HepG2 (cell line): Measurements from ENCODE around the gene DHRS1. TPM values are rescaled to one million over a fixed set of nuclear protein-coding genes. Genes with fewer than 3 reads are reported as not detected.

Experiments used
- ARID3A ChIP-seq: IDR thresholded peaks from 2 replicates; pipeline ENCODE4 v1.6.1; 2012; ENCODE audit warnings: low read depth, low read length, improper control_type of control experiment
- ATF4 ChIP-seq, 2 experiments: fragments of 450-650 bp in 1 of 2; sonication (generic) in 1 of 2; formaldehyde crosslinking; IDR thresholded peaks; 2 replicates each; pipeline versions ENCODE4 v1.5.0 to v1.8.0; 2020 to 2022; ENCODE audit warnings: mild to moderate bottlenecking in 1 of 2, missing genetic modification reagents in 1 of 2
- CENPBD1 ChIP-seq: sonication (generic); formaldehyde crosslinking; IDR thresholded peaks from 2 replicates; pipeline ENCODE4 v1.8.0; 2022; ENCODE audit warnings: missing genetic modification reagents, low read depth, mild to moderate bottlenecking, borderline replicate concordance
- GTF3A ChIP-seq: sonication (generic); formaldehyde crosslinking; conservative IDR thresholded peaks from 2 replicates; pipeline ENCODE4 v1.4.0; 2020; ENCODE audit warnings: mild to moderate bottlenecking, missing genetic modification reagents
- HNRNPK ChIP-seq: fragments of 200-400 bp; formaldehyde crosslinking; IDR thresholded peaks from 2 replicates; pipeline ENCODE4 v1.6.1; 2018; ENCODE audit warnings: low read length, low read depth, moderate library complexity, mild to moderate bottlenecking; ENCODE audit not compliant: poor library complexity, severe bottlenecking
- HNRNPLL ChIP-seq: fragments of 200-400 bp; formaldehyde crosslinking; IDR thresholded peaks from 2 replicates; pipeline ENCODE4 v1.6.1; 2017; ENCODE audit warnings: mild to moderate bottlenecking, low read depth, low read length; ENCODE audit not compliant: poor library complexity, severe bottlenecking
- IKZF4 ChIP-seq: sonication (generic); formaldehyde crosslinking; IDR thresholded peaks from 2 replicates; pipeline ENCODE4 v1.5.1; 2020; ENCODE audit warnings: borderline replicate concordance, mild to moderate bottlenecking, low read depth, missing genetic modification reagents; ENCODE audit errors: not compliant biosample characterization
- MIER3 ChIP-seq: IDR thresholded peaks from 2 replicates; pipeline ENCODE4 v1.6.1; 2016; ENCODE audit warnings: missing compliant biosample characterization, borderline replicate concordance
- NCOA2 ChIP-seq: sonication (generic); formaldehyde crosslinking; IDR thresholded peaks from 2 replicates; pipeline ENCODE4 v1.8.0; 2022; ENCODE audit warnings: inconsistent platforms
- REPIN1 ChIP-seq: sonication (generic); formaldehyde crosslinking; IDR thresholded peaks from 2 replicates; pipeline ENCODE4 v1.8.0; 2022; ENCODE audit warnings: missing genetic modification reagents, low read depth, mild to moderate bottlenecking, borderline replicate concordance
- TIGD3 ChIP-seq: sonication (generic); formaldehyde crosslinking; IDR thresholded peaks from 2 replicates; pipeline ENCODE4 v1.5.1; 2020; ENCODE audit warnings: mild to moderate bottlenecking, missing genetic modification reagents, borderline replicate concordance
- ZFYVE20 ChIP-seq: sonication (generic); formaldehyde crosslinking; IDR thresholded peaks from 2 replicates; pipeline ENCODE4 v1.8.0; 2023; ENCODE audit warnings: low read depth, mild to moderate bottlenecking, moderate library complexity, missing genetic modification reagents, borderline replicate concordance
- ZNF138 ChIP-seq: sonication (generic); formaldehyde crosslinking; IDR thresholded peaks from 2 replicates; pipeline ENCODE4 v1.5.0; 2020; ENCODE audit warnings: mild to moderate bottlenecking, low read depth, missing genetic modification reagents
- ZNF282 ChIP-seq: fragments of 450-650 bp; IDR thresholded peaks from 2 replicates; pipeline ENCODE4 v1.6.1; 2018; ENCODE audit not compliant: partially characterized antibody
- ZNF354B ChIP-seq: sonication (generic); formaldehyde crosslinking; IDR thresholded peaks from 2 replicates; pipeline ENCODE4 v1.8.0; 2022; ENCODE audit warnings: mild to moderate bottlenecking, missing genetic modification reagents
- ZNF550 ChIP-seq: sonication (generic); formaldehyde crosslinking; IDR thresholded peaks from 2 replicates; pipeline ENCODE4 v1.4.0; 2020; ENCODE audit warnings: mild to moderate bottlenecking, missing genetic modification reagents, borderline replicate concordance
- ZNF614 ChIP-seq: IDR thresholded peaks from 2 replicates; pipeline ENCODE4 v1.6.1; 2018; ENCODE audit warnings: missing biosample characterization, missing genetic modification reagents, inconsistent platforms, borderline replicate concordance
- polyA plus RNA-seq, 8 experiments: library from polyadenylated mRNA; depleted of rRNA in 3 of 8; stranded (reverse) in 7 of 8; unstranded in 1 of 8; fragments of >200 nt; fragmentation: Illumina TruSeq in 4 of 8; extraction: Trizol in 4 of 8; gene quantifications; 2 replicates each; pipeline versions ENCODE4 v1.2.1 to v1.2.3, GENCODE V29; 2011 to 2016; ENCODE audit warnings: low read depth in 4 of 8, missing spikeins in 1 of 8, mixed read lengths in 1 of 8; ENCODE audit not compliant: insufficient read depth in 1 of 8
- total RNA-seq, 5 experiments: library from RNA; depleted of rRNA; stranded (reverse); fragments of >200 nt; fragmentation: Illumina TruSeq; extraction: Trizol; gene quantifications; 2 replicates each; pipeline ENCODE4 v1.2.3, GENCODE V29; 2016; ENCODE audit warnings: low read depth in 1 of 5
- TF ChIP-seq, protein P1 (sequence below): sonication (generic); formaldehyde crosslinking; IDR thresholded peaks from 2 replicates; pipeline ENCODE4 v1.4.0; 2020; ENCODE audit warnings: mild to moderate bottlenecking, missing genetic modification reagents
- TF ChIP-seq, protein P2 (sequence below): sonication (generic); formaldehyde crosslinking; IDR thresholded peaks from 2 replicates; pipeline ENCODE4 v1.4.0; 2020; ENCODE audit warnings: missing genetic modification reagents

The DHRS1 gene
- total and polyA plus RNA-seq, 2 of the 13 experiments (the other 11 are each of a cell fraction or from before 2014, with no cell fraction given): 49.8 to 60.8 TPM

DNA sequence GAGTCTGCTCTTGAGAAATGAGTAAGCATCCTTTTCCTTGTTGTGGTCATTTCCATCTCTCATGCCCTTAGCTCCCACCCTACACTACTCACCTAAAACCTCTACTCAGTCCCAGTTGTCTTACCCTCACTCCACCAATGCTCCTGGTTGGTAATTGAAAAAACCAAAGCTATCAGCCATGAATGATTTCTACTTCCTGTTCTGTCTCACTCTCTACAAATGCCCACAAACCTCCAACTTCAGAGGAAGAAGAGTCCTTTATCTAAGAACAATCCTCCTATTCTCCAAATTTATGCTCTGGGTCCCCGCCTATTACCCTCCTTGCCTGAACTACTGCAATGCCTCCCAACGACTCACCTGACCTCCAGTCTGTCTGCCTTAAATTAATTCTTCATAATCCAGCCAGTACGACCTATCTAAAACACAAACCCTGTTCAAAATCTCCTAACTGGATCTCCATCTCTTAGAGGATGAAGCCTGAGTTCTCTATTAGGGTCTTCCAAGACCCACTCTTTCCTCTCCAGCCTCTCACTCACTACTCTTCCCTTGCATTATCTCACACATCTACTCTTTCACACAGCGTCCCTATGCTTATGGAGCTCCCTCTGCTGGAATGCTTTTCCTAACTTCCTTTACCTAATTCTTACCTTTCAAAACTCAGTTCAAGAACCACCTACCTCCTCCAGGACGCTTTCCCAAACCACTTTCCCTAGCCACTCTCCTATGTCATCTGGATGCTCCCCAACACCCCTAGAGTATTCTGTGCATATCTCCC, 2.2 kb downstream of the DHRS1 start (continued):
- TF ChIP-seq ZNF354B (CRISPR knock-in tag): no peak
- TF ChIP-seq CENPBD1: no peak
- TF ChIP-seq, protein P1, sequence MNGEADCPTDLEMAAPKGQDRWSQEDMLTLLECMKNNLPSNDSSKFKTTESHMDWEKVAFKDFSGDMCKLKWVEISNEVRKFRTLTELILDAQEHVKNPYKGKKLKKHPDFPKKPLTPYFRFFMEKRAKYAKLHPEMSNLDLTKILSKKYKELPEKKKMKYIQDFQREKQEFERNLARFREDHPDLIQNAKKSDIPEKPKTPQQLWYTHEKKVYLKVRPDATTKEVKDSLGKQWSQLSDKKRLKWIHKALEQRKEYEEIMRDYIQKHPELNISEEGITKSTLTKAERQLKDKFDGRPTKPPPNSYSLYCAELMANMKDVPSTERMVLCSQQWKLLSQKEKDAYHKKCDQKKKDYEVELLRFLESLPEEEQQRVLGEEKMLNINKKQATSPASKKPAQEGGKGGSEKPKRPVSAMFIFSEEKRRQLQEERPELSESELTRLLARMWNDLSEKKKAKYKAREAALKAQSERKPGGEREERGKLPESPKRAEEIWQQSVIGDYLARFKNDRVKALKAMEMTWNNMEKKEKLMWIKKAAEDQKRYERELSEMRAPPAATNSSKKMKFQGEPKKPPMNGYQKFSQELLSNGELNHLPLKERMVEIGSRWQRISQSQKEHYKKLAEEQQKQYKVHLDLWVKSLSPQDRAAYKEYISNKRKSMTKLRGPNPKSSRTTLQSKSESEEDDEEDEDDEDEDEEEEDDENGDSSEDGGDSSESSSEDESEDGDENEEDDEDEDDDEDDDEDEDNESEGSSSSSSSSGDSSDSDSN: no peak
- no peak for TF ChIP-seq ATF4 (CRISPR knock-in tag; IDR thresholded peaks at IDR 0.05)
- no peak for TF ChIP-seq IKZF4 (CRISPR knock-in tag)
- TF ChIP-seq MIER3 (CRISPR knock-in tag): peak; percentile 78; the same call in 1 of the 2 replicates
- no peak for TF ChIP-seq ZNF138 (CRISPR knock-in tag)
- peak; percentile 3 for TF ChIP-seq HNRNPK
- TF ChIP-seq REPIN1: no peak
- no peak for TF ChIP-seq ZFYVE20 (CRISPR knock-in tag)
- peak; percentile 6 for TF ChIP-seq ZNF282
- no peak for TF ChIP-seq HNRNPLL
- 0 out of 2 replicates have a peak, but pooled peaks have one; percentile 80 for TF ChIP-seq GTF3A (CRISPR knock-in tag)
- TF ChIP-seq, protein P2, sequence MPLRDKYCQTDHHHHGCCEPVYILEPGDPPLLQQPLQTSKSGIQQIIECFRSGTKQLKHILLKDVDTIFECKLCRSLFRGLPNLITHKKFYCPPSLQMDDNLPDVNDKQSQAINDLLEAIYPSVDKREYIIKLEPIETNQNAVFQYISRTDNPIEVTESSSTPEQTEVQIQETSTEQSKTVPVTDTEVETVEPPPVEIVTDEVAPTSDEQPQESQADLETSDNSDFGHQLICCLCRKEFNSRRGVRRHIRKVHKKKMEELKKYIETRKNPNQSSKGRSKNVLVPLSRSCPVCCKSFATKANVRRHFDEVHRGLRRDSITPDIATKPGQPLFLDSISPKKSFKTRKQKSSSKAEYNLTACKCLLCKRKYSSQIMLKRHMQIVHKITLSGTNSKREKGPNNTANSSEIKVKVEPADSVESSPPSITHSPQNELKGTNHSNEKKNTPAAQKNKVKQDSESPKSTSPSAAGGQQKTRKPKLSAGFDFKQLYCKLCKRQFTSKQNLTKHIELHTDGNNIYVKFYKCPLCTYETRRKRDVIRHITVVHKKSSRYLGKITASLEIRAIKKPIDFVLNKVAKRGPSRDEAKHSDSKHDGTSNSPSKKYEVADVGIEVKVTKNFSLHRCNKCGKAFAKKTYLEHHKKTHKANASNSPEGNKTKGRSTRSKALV: no peak
- TF ChIP-seq ZNF614 (CRISPR knock-in tag): peak; percentile 84
- no peak for TF ChIP-seq ARID3A
- no peak for TF ChIP-seq ZNF550 (CRISPR knock-in tag)
- TF ChIP-seq NCOA2 (CRISPR knock-in tag): peak; percentile 33; the same call in 1 of the 2 replicates
- no peak for TF ChIP-seq TIGD3 (CRISPR knock-in tag)
